GM12891 (cell line): ENCODE measurements around the gene STARD13.

ENCODE experiments used
- POLR2AphosphoS5 ChIP-seq: IDR thresholded peaks from 2 replicates; pipeline ENCODE4 v1.6.1; 2011; ENCODE audit warnings: low read depth, low read length, control low read depth
- TAF1 ChIP-seq: IDR thresholded peaks from 2 replicates; pipeline ENCODE4 v1.6.1; 2011; ENCODE audit warnings: low read depth, low read length, control low read depth

GRCh38 chr13:33087790-33088189 is 197.8 kb downstream of the STARD13 start:
- TF ChIP-seq POLR2AphosphoS5 (no peak), TAF1 (no peak)
